ENCODE data around the gene SEMA3F. TPM values are rescaled to one million over a fixed set of nuclear protein-coding genes. Genes with fewer than 3 reads are reported as not detected.

The SEMA3F gene
- total RNA-seq, 6 experiments from 2014 or later = 20.5 to 35.6 (median 22.8) TPM

DNA sequence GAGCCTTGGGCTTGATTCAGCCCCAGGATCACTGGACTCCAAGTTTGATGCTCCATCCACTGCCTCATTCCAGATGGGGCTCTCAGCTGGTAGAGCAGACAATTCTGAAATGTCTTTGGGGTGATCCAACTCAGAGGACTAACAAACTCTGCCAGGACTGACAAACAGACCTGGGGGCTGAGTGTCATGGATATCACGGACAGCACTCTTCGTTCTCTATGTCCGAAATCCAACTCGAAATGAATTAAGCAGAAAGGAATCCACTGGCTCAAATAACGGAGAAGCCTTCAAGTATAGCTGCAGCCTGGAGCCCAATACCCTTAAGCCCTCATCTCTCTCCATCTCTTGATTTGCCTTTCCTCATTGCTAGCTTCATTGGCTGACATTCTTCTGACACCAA lies 64.2 kb downstream of the SEMA3F start:
- Mint-ChIP-seq H3K27ac (no peak overlapping the region), H3K4me1 (ENCODE audit: low read depth) (no peaks in the 10 kb centered on the region), H3K9me3 (no peaks in the 10 kb centered on the region), H3K4me3 (no peak overlapping the region), H3K36me3 (ENCODE audit: low read depth) (no peaks in the 10 kb centered on the region), H3K27me3 (ENCODE audit: insufficient read depth) (peaks cover 19% of the 10 kb centered on the region)
- DNase-seq = no peak
- TF ChIP-seq, protein P1, sequence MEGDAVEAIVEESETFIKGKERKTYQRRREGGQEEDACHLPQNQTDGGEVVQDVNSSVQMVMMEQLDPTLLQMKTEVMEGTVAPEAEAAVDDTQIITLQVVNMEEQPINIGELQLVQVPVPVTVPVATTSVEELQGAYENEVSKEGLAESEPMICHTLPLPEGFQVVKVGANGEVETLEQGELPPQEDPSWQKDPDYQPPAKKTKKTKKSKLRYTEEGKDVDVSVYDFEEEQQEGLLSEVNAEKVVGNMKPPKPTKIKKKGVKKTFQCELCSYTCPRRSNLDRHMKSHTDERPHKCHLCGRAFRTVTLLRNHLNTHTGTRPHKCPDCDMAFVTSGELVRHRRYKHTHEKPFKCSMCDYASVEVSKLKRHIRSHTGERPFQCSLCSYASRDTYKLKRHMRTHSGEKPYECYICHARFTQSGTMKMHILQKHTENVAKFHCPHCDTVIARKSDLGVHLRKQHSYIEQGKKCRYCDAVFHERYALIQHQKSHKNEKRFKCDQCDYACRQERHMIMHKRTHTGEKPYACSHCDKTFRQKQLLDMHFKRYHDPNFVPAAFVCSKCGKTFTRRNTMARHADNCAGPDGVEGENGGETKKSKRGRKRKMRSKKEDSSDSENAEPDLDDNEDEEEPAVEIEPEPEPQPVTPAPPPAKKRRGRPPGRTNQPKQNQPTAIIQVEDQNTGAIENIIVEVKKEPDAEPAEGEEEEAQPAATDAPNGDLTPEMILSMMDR (IDR thresholded peaks at IDR 0.05) = no peak

DNA sequence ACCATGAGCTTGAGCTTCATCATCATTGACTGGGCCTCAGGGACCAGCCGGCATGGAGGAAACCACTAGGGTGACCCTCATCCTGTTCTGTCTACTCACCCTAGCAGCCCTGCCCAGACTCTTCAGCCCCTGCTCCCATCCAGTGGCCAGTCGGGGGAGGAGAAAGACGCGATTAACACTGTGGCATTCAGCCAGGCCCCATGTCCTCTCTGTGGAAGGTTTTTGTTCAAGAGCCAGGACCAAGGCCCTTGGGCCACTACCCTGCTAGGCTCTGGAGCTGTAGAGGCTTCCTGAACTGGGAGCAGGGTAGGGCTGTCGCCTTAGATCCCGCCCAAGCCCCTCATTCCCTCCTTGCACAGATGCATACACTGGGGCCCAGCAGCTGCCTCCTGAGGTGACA lies 65.0 kb downstream of the SEMA3F start:
- H3K27me3 Mint-ChIP-seq (ENCODE audit: insufficient read depth) = peaks cover 19% of the 10 kb centered on the region
- H3K9me3 Mint-ChIP-seq = no peaks in the 10 kb centered on the region
- no peak for DNase-seq
- H3K4me1 Mint-ChIP-seq (ENCODE audit: low read depth) = no peaks in the 10 kb centered on the region
- TF ChIP-seq, protein P1 (IDR thresholded peaks at IDR 0.05) = no peak
- H3K36me3 Mint-ChIP-seq (ENCODE audit: low read depth) = no peaks in the 10 kb centered on the region
- H3K4me3 Mint-ChIP-seq = no peak overlapping the region
- H3K27ac Mint-ChIP-seq = no peak overlapping the region

DNA sequence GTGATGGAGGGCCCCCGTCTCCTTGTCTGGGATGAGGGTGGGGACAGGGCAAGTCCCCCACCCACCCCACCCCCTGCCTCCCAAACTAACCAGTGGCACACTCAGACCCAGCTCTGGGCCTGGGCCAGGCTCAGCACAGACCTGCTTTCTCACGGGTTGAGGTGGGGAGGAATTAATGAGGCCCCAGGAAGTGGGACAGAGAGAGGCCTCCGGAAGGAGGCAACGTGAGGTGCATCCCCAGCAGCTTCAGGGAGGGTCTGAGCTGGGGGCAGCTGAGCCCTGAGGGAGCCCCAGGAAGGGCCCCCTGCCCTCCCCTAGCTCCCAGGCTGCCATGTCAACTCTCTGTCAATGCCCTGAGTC lies 65.9 kb downstream of the SEMA3F start:
- TF ChIP-seq, protein P1 (IDR thresholded peaks at IDR 0.05) = no peak

DNA sequence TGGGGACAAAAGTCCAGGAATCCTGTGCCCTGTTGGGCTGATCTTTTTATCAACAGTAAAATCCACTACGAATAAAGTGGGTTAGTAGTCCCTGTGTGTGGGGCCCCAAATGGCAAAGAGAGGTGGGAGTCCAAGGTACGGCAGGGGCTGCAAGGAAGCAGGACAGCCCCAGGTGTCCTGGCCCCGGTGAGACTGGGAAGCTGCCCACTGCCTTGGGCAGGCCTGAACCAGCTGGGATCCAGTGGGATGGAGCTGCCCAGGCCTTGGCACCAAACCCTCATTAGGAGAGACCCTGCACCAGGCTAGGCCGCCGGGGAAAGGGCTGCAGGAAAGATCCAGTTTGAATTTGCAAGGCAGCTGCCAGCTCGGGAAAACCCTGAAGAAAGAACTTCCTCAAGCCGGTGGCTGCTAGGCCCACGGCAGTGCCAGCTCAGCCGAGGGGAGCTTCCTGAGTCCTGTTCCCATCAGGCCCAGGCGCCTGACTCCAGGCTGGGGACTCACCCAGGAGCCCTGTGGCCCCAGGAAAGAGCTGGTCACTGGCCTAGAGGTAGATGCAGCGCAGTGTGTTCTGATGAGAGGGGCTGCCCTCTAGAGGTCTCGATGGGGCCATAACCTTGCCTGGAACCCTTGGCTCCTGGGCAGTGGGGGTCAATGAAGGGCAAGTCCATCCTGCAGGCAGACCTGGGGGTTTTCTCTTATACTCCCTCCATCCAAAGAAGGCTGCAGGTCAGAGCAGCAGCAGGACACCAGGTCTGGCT lies 66.5 kb downstream of the SEMA3F start:
- no peaks in the 10 kb centered on the region for H3K36me3 Mint-ChIP-seq (ENCODE audit: low read depth)
- TF ChIP-seq, protein P1 (IDR thresholded peaks at IDR 0.05) = peak; percentile 17; the same call in 1 of the 2 replicates
- no peak overlapping the region for H3K4me3 Mint-ChIP-seq
- H3K27ac Mint-ChIP-seq = no peak overlapping the region
- no peak for DNase-seq
- H3K4me1 Mint-ChIP-seq (ENCODE audit: low read depth) = peaks cover 8% of the 10 kb centered on the region
- peaks cover 17% of the 10 kb centered on the region for H3K27me3 Mint-ChIP-seq (ENCODE audit: insufficient read depth)
- no peaks in the 10 kb centered on the region for H3K9me3 Mint-ChIP-seq

More for the DNA sequence above, 65.9 kb downstream of the SEMA3F start:
- Mint-ChIP-seq H3K9me3 (no peaks in the 10 kb centered on the region), H3K4me1 (ENCODE audit: low read depth) (peaks cover 4% of the 10 kb centered on the region), H3K36me3 (ENCODE audit: low read depth) (no peaks in the 10 kb centered on the region), H3K27me3 (ENCODE audit: insufficient read depth) (peaks cover 17% of the 10 kb centered on the region), H3K4me3 (no peak overlapping the region), H3K27ac (no peak overlapping the region)
- no peak for DNase-seq

DNA sequence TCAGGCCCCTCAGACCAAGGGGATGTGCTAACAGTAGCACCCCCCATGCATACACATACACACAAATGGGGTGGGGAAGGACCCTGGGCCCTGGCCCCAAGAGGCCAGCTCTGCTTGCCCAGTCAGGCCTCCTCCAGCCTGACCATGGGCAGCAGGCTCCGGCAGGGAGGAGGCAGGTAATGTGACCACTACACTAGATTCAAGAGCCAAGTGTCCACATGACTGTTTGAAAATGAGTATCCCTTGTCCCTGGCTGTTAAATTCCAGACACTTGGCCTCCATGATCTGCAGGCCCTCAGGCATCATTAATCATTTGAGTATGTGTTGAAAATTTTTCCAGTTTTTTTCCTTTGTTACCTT lies 67.0 kb downstream of the SEMA3F start:
- H3K27me3 Mint-ChIP-seq (ENCODE audit: insufficient read depth) = peaks cover 17% of the 10 kb centered on the region
- no peaks in the 10 kb centered on the region for H3K36me3 Mint-ChIP-seq (ENCODE audit: low read depth)
- TF ChIP-seq, protein P1 (IDR thresholded peaks at IDR 0.05) = no peak
- H3K9me3 Mint-ChIP-seq = no peaks in the 10 kb centered on the region
- peaks cover 13% of the 10 kb centered on the region for H3K4me1 Mint-ChIP-seq (ENCODE audit: low read depth)
- H3K27ac Mint-ChIP-seq = no peak overlapping the region
- no peak overlapping the region for H3K4me3 Mint-ChIP-seq
- DNase-seq = no peak

All from HFFc6 (cell line).